ENCODE data around the gene TRIM2.

The TRIM2 gene

DNA sequence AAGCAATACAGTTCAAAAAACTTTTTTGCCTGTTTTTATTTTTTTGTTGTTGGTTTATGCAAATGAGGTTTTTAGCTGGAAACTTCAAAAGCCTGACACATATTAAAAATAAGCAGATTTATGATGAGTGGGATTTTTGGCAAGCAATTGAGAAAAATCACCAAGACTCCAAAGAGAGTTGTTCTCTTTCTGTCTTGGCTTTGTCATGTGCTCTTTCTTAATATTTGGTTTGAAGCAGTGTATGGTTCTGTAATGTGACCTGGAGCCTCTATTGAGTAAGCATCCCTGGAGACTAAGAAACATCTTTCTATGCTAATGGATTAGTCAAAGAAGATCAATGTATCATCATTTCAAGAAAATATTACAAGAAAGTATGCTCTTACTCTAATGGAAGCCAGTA is 11.7 kb downstream of the TRIM2 start:
- Histone ChIP-seq H3K27me3 (ENCODE audit: control insufficient read depth, insufficient read depth, low read length) (peaks cover 7% of the 10 kb centered on the region), H3K36me3 (ENCODE audit: control insufficient read depth, insufficient read depth, low read length) (no peaks in the 10 kb centered on the region), H3K9me3 (ENCODE audit: control insufficient read depth, insufficient read depth, low read length) (no peaks in the 10 kb centered on the region), H3K9ac (ENCODE audit: low read depth, low read length) (no peak overlapping the region), H3K4me3 (ENCODE audit: low read depth, low read length) (no peak overlapping the region), H3K4me1 (ENCODE audit: control insufficient read depth, insufficient read depth, low read length) (peaks cover 3% of the 10 kb centered on the region)

DNA sequence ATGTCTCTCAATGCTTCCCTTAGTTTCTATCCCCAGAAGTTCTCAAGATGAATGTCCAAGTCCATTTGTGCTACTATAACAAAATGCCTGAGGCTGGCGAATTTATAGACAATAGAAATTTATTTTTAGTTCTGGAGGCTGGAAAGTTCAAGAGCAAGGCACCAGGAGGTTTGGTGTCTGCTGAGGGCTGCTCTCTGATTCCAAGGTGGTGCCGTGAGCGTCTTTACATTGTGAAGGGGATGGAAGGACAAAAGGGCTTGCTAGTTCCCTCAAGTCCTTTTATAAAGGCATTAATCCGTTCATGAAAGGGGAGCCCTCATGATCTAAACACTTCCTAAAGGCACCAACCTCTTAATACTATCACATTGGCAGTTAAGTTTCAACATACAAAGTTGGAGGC is 12.3 kb downstream of the TRIM2 start:
- Histone ChIP-seq H3K36me3 (ENCODE audit: control insufficient read depth, insufficient read depth, low read length) (no peaks in the 10 kb centered on the region), H3K4me3 (ENCODE audit: low read depth, low read length) (no peak overlapping the region), H3K9me3 (ENCODE audit: control insufficient read depth, insufficient read depth, low read length) (no peaks in the 10 kb centered on the region), H3K4me1 (ENCODE audit: control insufficient read depth, insufficient read depth, low read length) (peaks cover 3% of the 10 kb centered on the region), H3K9ac (ENCODE audit: low read depth, low read length) (no peak overlapping the region), H3K27me3 (ENCODE audit: control insufficient read depth, insufficient read depth, low read length) (peaks cover 12% of the 10 kb centered on the region)

DNA sequence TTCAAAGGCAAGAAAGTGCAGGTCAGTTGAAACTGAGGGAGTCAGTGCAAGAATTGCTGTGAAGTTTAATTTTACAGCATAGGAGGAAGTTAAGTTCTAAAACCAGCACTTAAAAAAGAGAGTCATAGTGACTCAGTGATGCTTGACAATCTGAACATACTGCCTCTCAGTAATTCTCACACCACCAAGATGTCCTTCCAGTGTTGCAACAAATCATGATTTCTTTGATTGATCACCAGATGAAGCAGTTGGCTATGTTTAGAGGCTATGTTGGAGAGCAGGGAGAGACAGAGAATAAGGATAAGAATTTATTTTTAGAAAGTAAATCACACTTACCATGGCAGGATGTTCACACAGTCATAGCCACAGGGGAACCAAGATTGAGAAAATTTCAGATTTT is 13.2 kb downstream of the TRIM2 start:
- H3K4me1 ChIP-seq (ENCODE audit: control insufficient read depth, insufficient read depth, low read length) = peaks cover 3% of the 10 kb centered on the region

DNA sequence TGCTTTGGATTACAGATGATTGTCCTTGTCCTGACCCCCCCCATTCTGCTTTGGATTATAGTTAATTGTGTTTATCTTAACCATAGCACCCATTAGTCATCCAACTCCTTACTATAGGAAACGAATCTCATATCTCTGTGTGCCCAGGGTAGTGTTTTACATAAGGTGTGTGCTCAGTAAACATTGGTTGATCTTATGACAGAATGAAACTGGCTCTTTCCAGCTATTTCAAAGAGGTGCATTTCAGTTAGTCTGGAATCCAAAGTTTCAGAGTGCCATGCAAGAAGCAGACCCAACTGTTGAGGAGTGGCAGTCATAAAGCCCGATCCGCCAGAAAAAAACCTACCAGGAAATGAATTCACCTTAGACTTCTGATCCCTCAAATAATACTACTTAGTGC is 14.7 kb downstream of the TRIM2 start:
- Histone ChIP-seq H3K4me3 (ENCODE audit: low read depth, low read length) (no peak overlapping the region), H3K36me3 (ENCODE audit: control insufficient read depth, insufficient read depth, low read length) (no peaks in the 10 kb centered on the region), H3K27me3 (ENCODE audit: control insufficient read depth, insufficient read depth, low read length) (peaks cover 24% of the 10 kb centered on the region), H3K9ac (ENCODE audit: low read depth, low read length) (no peak overlapping the region), H3K9me3 (ENCODE audit: control insufficient read depth, insufficient read depth, low read length) (no peaks in the 10 kb centered on the region), H3K4me1 (ENCODE audit: control insufficient read depth, insufficient read depth, low read length) (peaks cover 3% of the 10 kb centered on the region)

More for the DNA sequence above, 13.2 kb downstream of the TRIM2 start:
- Histone ChIP-seq H3K9me3 (ENCODE audit: control insufficient read depth, insufficient read depth, low read length) (no peaks in the 10 kb centered on the region), H3K36me3 (ENCODE audit: control insufficient read depth, insufficient read depth, low read length) (no peaks in the 10 kb centered on the region), H3K9ac (ENCODE audit: low read depth, low read length) (no peak overlapping the region), H3K4me3 (ENCODE audit: low read depth, low read length) (no peak overlapping the region), H3K27me3 (ENCODE audit: control insufficient read depth, insufficient read depth, low read length) (peaks cover 15% of the 10 kb centered on the region)

DNA sequence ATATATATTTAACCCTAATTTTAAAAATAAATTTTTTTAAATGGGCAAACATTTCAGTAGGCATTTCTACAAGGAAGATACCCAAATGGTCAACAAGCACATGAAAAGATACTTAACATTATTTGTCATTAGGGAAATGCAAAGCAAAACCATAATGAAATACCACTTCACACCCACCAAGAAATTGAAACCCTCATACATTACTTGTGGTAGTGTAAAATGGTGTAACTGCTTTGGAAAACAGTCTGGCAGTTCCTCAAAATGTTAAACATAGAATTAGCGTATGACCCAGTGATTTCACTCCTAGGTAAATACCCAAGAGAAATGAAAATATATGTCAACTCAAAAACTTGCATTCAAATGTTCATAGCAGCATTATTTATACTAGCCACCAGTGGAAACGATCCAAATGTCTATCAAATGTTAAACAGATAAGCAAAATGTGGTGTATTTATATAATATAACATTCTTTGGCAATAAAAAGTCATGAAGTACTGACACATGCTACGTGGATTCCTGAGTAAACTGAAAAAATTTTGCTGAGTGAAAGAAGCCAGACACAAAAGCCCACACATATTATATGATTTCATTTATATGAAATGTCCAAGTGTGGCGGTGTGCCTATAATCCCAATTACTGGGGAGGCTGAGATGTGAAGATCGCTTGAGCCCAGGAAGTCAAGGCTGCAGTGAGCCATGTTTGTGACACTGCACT is 16.6 kb downstream of the TRIM2 start:
- Histone ChIP-seq H3K27me3 (ENCODE audit: control insufficient read depth, insufficient read depth, low read length) (peaks cover 31% of the 10 kb centered on the region), H3K9me3 (ENCODE audit: control insufficient read depth, insufficient read depth, low read length) (no peaks in the 10 kb centered on the region), H3K4me1 (ENCODE audit: control insufficient read depth, insufficient read depth, low read length) (no peaks in the 10 kb centered on the region), H3K36me3 (ENCODE audit: control insufficient read depth, insufficient read depth, low read length) (no peaks in the 10 kb centered on the region), H3K4me3 (ENCODE audit: low read depth, low read length) (no peak overlapping the region), H3K9ac (ENCODE audit: low read depth, low read length) (no peak overlapping the region)

DNA sequence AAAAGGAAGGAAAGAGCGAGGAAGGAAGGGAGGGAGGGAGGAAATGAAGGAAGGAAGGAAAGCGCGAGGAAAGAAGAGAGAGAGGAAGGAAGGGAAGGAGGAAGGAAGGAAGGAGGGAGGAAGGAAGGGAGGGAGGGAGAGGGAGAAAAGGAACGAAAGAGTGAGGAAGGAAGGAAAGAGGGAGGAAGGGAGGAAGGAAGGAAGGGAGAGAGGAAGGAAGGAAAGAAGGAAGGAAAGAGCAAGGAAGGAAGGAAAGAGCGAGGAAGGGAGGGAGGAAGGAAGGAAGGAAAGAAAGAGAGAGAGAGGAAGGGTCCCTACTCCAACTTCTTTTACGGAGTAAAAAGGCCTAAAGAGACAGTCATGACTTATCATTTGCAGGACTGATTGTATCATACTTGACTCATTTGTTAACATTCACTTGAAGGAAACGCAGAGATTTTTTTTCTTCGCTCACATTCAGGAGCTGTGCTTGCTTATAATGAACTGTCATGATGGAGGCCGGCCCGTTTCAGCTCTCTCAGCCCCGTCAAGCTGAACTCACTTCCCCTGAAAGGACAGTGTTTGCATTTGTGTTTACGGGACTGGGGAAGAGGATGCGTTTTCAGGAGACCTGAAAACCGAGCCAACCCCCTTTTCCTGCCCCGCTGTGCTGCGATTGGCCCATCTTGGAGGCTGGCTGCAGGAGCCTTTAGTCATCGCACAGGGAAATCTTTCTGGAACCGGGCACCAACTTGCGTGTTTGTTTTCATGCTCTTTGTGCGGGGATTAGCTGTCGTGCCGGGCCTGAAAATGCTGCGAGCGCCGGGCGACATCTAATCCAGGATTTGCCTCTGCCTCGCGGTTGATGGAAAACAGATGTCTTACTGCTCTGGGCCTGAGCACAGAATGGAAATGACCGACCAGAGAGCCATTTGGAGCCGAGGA is 17.8 kb downstream of the TRIM2 start:
- Histone ChIP-seq H3K36me3 (ENCODE audit: control insufficient read depth, insufficient read depth, low read length) (no peaks in the 10 kb centered on the region), H3K27me3 (ENCODE audit: control insufficient read depth, insufficient read depth, low read length) (peaks cover 31% of the 10 kb centered on the region), H3K9ac (ENCODE audit: low read depth, low read length) (no peak overlapping the region), H3K4me3 (ENCODE audit: low read depth, low read length) (peak overlapping the region; percentile 78), H3K4me1 (ENCODE audit: control insufficient read depth, insufficient read depth, low read length) (no peaks in the 10 kb centered on the region), H3K9me3 (ENCODE audit: control insufficient read depth, insufficient read depth, low read length) (no peaks in the 10 kb centered on the region)

DNA sequence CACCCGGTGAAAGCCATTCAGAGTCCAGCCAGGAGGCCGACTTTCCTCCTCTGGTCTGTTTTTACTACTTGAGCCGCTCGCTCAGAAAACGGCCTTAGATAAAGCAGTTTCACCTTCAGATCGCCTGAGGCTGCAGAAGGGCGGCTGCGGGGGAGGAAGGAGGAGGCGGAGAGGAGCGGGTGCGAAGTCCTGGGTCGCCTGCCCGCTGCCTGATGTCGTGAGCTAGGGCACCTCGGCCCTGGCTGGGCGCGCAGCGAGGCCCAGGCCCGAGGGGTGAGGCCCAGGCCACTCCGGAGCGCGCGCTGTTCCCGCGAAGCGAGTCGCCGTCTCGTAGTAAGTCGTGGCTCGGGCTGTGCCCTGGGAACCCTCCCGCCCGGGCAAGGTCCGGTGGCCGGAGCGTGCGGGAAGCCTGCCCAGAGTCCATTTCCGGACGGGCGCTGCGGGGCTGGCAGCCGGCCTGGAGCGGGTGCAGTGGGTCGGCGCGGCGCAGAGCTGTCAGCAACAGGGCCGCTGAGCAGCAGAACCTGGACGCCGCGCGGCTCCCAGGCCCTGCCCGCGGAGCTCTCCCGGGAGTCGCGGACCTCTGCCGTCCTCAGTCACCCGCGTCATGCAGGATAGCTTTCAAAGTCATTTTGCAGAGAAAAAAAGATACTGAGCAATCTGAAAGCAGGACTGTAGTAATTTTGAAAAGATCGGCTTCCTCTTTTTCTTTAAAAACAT is 18.6 kb downstream of the TRIM2 start:
- H3K27me3 ChIP-seq (ENCODE audit: control insufficient read depth, insufficient read depth, low read length) = peaks cover 31% of the 10 kb centered on the region
- H3K4me1 ChIP-seq (ENCODE audit: control insufficient read depth, insufficient read depth, low read length) = peaks cover 7% of the 10 kb centered on the region
- H3K4me3 ChIP-seq (ENCODE audit: low read depth, low read length) = peak overlapping the region; percentile 78
- H3K9me3 ChIP-seq (ENCODE audit: control insufficient read depth, insufficient read depth, low read length) = no peaks in the 10 kb centered on the region
- H3K9ac ChIP-seq (ENCODE audit: low read depth, low read length) = no peak overlapping the region
- no peaks in the 10 kb centered on the region for H3K36me3 ChIP-seq (ENCODE audit: control insufficient read depth, insufficient read depth, low read length)

DNA sequence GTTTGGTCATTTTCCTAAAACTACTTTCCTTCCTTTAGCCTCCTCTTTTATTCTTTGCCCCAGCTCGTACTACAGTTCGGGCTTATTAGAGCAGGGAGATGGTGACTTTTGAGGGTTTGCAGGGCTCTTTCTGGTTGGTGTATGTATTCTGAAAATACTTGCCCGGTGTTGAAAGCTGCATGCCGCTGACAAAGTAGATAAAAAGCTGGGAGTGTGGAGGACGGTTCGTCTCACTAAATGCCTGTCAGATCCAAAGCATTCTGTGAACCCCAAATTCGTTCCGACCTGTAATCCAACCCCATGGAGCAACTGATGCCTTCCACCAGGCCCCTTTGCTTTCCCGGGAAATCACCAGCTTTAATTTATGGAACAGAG is 19.2 kb downstream of the TRIM2 start:
- H3K36me3 ChIP-seq (ENCODE audit: control insufficient read depth, insufficient read depth, low read length) = no peaks in the 10 kb centered on the region
- peaks cover 7% of the 10 kb centered on the region for H3K4me1 ChIP-seq (ENCODE audit: control insufficient read depth, insufficient read depth, low read length)
- H3K9ac ChIP-seq (ENCODE audit: low read depth, low read length) = no peak overlapping the region
- H3K4me3 ChIP-seq (ENCODE audit: low read depth, low read length) = peak overlapping the region; percentile 78
- H3K27me3 ChIP-seq (ENCODE audit: control insufficient read depth, insufficient read depth, low read length) = peaks cover 31% of the 10 kb centered on the region
- H3K9me3 ChIP-seq (ENCODE audit: control insufficient read depth, insufficient read depth, low read length) = no peaks in the 10 kb centered on the region

DNA sequence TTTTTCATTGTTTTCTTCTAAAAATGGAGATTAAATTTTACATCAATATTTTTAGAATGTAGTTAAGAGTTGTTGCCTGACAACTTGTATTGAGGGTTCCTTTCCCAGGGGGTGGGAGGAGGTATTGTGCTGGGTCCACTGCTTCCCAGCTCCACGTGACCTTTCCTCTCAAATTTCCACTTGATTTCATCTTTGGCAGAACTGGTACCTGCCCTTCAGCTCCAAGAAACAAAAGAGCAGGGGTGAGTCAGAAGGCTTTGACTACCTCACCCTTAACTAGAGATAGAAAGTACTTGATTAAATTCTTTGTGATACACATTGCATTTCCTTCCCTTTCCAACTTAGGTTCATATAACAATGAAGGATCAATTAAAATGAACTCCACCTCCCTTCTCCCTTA is 19.7 kb downstream of the TRIM2 start:
- H3K4me1 ChIP-seq (ENCODE audit: control insufficient read depth, insufficient read depth, low read length) = peaks cover 7% of the 10 kb centered on the region
- H3K9me3 ChIP-seq (ENCODE audit: control insufficient read depth, insufficient read depth, low read length) = no peaks in the 10 kb centered on the region
- H3K4me3 ChIP-seq (ENCODE audit: low read depth, low read length) = no peak overlapping the region
- peaks cover 31% of the 10 kb centered on the region for H3K27me3 ChIP-seq (ENCODE audit: control insufficient read depth, insufficient read depth, low read length)
- no peaks in the 10 kb centered on the region for H3K36me3 ChIP-seq (ENCODE audit: control insufficient read depth, insufficient read depth, low read length)
- no peak overlapping the region for H3K9ac ChIP-seq (ENCODE audit: low read depth, low read length)

DNA sequence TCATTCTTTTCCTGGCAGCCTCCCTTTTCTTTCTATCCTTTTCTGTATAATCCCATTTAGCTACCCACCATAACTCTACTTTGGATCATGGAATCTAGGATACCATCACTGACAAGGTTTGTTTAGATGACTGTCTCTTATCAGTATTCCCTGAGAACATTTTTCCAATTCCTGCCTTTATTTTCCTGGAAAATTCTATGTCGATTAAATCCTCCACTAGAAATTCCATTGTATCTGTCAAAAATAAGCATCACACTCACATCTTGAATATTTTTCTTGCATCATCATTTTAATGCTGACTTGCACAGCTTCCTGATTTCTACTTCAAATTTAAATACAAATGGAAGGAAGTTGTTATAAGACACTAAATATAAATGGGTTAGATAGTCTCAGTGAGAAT is 20.2 kb downstream of the TRIM2 start:
- Histone ChIP-seq H3K27me3 (ENCODE audit: control insufficient read depth, insufficient read depth, low read length) (peaks cover 31% of the 10 kb centered on the region), H3K9ac (ENCODE audit: low read depth, low read length) (no peak overlapping the region), H3K4me1 (ENCODE audit: control insufficient read depth, insufficient read depth, low read length) (peaks cover 7% of the 10 kb centered on the region), H3K4me3 (ENCODE audit: low read depth, low read length) (no peak overlapping the region), H3K9me3 (ENCODE audit: control insufficient read depth, insufficient read depth, low read length) (no peaks in the 10 kb centered on the region), H3K36me3 (ENCODE audit: control insufficient read depth, insufficient read depth, low read length) (no peaks in the 10 kb centered on the region)

DNA sequence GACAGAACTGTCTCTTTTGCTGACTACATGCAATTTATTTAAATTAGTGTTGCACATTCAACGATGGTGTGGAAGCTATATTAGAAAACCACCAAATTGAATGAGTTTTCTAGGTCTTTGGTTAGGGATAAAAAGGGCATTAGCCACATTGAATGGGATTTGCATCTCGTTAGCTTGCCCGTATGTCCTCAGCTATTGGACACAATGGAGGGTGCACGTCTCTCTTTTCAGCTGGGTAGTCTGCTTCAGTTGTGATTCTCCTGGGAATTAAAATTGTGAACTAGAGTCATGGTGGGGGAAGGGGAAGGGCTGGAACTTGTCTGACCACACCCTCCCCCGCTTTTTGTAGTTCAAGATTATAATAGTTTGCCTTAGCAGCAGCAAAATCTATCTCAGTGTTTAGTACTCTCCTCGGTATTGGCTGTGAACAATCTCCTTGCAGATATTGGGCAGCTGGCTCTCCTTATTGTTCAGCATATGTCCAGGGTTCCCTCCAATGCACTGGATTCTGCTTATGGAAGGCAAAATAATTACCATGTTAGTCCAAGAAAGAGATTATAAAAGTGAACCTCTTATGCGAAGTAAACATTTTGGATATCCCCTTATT is 23.3 kb downstream of the TRIM2 start:
- Histone ChIP-seq H3K9me3 (ENCODE audit: control insufficient read depth, insufficient read depth, low read length) (no peaks in the 10 kb centered on the region), H3K27me3 (ENCODE audit: control insufficient read depth, insufficient read depth, low read length) (peaks cover 16% of the 10 kb centered on the region), H3K4me3 (ENCODE audit: low read depth, low read length) (no peak overlapping the region), H3K36me3 (ENCODE audit: control insufficient read depth, insufficient read depth, low read length) (no peaks in the 10 kb centered on the region), H3K4me1 (ENCODE audit: control insufficient read depth, insufficient read depth, low read length) (peaks cover 9% of the 10 kb centered on the region), H3K9ac (ENCODE audit: low read depth, low read length) (no peak overlapping the region)
